WTC11 (cell line): Measurements from ENCODE around the gene PSMC3.

Experiments used
- CREB1 ChIP-seq: sonication (generic); formaldehyde crosslinking; IDR thresholded peaks from 2 replicates; pipeline ENCODE4 v1.8.0; 2023; ENCODE audit warnings: mild to moderate bottlenecking, missing genetic modification reagents
- NR2C2 ChIP-seq: sonication (generic); formaldehyde crosslinking; IDR thresholded peaks from 2 replicates; pipeline ENCODE4 v1.8.0; 2022; ENCODE audit warnings: mild to moderate bottlenecking, missing genetic modification reagents
- SP1 ChIP-seq: sonication (generic); formaldehyde crosslinking; conservative IDR thresholded peaks from 2 replicates; pipeline ENCODE4 v1.8.1; 2022; ENCODE audit warnings: missing genetic modification reagents
- TF ChIP-seq, protein P1 (sequence below): fragments of 200-600 bp; IDR thresholded peaks from 2 replicates; pipeline ENCODE4 v1.8.0; 2022; ENCODE audit warnings: antibody characterized with exemption
- TF ChIP-seq, protein P2 (sequence below): sonication (generic); formaldehyde crosslinking; IDR thresholded peaks from 2 replicates; pipeline ENCODE4 v1.8.0; 2022; ENCODE audit warnings: missing genetic modification reagents
- TF ChIP-seq, protein P3 (sequence below): sonication (generic); formaldehyde crosslinking; IDR thresholded peaks from 2 replicates; pipeline ENCODE4 v1.8.0; 2022; ENCODE audit warnings: mild to moderate bottlenecking, missing genetic modification reagents
- TF ChIP-seq, protein P4 (sequence below): sonication (generic); formaldehyde crosslinking; IDR thresholded peaks from 2 replicates; pipeline ENCODE4 v1.8.1; 2022; ENCODE audit warnings: missing genetic modification reagents, borderline replicate concordance
- TF ChIP-seq, protein P5 (sequence below): sonication (generic); formaldehyde crosslinking; IDR thresholded peaks from 2 replicates; pipeline ENCODE4 v1.8.0; 2022; ENCODE audit warnings: mild to moderate bottlenecking, missing genetic modification reagents
- TF ChIP-seq, protein P6 (sequence below): fragments of 250-450 bp; sonication (Bioruptor Pico); IDR thresholded peaks from 2 replicates; pipeline ENCODE4 v1.9.0; 2021; ENCODE audit warnings: mild to moderate bottlenecking

DNA sequence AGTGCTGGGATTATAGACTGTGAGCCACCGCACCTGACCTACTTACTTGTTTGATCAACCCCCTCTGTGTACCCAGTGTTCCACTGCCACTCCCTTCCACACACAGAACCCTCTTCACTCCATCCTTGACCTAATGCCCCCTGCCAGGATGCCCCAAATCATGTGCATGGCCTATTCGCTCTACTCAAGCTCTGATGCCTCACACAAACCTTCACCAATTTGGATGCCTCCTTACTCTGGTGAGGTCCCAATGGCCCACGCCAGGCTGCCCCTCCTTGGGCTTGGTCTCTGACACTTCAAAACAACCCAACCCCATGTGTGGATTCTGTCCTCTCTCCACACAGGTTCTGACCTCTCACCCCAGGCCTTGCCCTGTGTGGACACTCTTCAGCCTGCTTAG, 9.4 kb upstream of the PSMC3 start:
- TF ChIP-seq, protein P1, sequence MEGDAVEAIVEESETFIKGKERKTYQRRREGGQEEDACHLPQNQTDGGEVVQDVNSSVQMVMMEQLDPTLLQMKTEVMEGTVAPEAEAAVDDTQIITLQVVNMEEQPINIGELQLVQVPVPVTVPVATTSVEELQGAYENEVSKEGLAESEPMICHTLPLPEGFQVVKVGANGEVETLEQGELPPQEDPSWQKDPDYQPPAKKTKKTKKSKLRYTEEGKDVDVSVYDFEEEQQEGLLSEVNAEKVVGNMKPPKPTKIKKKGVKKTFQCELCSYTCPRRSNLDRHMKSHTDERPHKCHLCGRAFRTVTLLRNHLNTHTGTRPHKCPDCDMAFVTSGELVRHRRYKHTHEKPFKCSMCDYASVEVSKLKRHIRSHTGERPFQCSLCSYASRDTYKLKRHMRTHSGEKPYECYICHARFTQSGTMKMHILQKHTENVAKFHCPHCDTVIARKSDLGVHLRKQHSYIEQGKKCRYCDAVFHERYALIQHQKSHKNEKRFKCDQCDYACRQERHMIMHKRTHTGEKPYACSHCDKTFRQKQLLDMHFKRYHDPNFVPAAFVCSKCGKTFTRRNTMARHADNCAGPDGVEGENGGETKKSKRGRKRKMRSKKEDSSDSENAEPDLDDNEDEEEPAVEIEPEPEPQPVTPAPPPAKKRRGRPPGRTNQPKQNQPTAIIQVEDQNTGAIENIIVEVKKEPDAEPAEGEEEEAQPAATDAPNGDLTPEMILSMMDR: no peak
- TF ChIP-seq, protein P2, sequence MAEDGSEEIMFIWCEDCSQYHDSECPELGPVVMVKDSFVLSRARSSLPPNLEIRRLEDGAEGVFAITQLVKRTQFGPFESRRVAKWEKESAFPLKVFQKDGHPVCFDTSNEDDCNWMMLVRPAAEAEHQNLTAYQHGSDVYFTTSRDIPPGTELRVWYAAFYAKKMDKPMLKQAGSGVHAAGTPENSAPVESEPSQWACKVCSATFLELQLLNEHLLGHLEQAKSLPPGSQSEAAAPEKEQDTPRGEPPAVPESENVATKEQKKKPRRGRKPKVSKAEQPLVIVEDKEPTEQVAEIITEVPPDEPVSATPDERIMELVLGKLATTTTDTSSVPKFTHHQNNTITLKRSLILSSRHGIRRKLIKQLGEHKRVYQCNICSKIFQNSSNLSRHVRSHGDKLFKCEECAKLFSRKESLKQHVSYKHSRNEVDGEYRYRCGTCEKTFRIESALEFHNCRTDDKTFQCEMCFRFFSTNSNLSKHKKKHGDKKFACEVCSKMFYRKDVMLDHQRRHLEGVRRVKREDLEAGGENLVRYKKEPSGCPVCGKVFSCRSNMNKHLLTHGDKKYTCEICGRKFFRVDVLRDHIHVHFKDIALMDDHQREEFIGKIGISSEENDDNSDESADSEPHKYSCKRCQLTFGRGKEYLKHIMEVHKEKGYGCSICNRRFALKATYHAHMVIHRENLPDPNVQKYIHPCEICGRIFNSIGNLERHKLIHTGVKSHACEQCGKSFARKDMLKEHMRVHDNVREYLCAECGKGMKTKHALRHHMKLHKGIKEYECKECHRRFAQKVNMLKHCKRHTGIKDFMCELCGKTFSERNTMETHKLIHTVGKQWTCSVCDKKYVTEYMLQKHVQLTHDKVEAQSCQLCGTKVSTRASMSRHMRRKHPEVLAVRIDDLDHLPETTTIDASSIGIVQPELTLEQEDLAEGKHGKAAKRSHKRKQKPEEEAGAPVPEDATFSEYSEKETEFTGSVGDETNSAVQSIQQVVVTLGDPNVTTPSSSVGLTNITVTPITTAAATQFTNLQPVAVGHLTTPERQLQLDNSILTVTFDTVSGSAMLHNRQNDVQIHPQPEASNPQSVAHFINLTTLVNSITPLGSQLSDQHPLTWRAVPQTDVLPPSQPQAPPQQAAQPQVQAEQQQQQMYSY (CRISPR knock-in tag): no peak
- TF ChIP-seq NR2C2 (CRISPR knock-in tag): no peak
- TF ChIP-seq, protein P3, sequence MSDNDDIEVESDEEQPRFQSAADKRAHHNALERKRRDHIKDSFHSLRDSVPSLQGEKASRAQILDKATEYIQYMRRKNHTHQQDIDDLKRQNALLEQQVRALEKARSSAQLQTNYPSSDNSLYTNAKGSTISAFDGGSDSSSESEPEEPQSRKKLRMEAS (CRISPR knock-in tag): no peak
- no peak for TF ChIP-seq SP1 (CRISPR knock-in tag)
- TF ChIP-seq CREB1 (CRISPR knock-in tag): no peak
- TF ChIP-seq, protein P4, sequence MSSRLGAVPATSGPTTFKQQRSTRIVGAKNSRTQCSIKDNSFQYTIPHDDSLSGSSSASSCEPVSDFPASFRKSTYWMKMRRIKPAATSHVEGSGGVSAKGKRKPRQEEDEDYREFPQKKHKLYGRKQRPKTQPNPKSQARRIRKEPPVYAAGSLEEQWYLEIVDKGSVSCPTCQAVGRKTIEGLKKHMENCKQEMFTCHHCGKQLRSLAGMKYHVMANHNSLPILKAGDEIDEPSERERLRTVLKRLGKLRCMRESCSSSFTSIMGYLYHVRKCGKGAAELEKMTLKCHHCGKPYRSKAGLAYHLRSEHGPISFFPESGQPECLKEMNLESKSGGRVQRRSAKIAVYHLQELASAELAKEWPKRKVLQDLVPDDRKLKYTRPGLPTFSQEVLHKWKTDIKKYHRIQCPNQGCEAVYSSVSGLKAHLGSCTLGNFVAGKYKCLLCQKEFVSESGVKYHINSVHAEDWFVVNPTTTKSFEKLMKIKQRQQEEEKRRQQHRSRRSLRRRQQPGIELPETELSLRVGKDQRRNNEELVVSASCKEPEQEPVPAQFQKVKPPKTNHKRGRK (CRISPR knock-in tag): no peak
- TF ChIP-seq, protein P5, sequence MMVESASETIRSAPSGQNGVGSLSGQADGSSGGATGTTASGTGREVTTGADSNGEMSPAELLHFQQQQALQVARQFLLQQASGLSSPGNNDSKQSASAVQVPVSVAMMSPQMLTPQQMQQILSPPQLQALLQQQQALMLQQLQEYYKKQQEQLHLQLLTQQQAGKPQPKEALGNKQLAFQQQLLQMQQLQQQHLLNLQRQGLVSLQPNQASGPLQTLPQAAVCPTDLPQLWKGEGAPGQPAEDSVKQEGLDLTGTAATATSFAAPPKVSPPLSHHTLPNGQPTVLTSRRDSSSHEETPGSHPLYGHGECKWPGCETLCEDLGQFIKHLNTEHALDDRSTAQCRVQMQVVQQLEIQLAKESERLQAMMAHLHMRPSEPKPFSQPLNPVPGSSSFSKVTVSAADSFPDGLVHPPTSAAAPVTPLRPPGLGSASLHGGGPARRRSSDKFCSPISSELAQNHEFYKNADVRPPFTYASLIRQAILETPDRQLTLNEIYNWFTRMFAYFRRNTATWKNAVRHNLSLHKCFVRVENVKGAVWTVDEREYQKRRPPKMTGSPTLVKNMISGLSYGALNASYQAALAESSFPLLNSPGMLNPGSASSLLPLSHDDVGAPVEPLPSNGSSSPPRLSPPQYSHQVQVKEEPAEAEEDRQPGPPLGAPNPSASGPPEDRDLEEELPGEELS (CRISPR knock-in tag): no peak
- TF ChIP-seq, protein P6, sequence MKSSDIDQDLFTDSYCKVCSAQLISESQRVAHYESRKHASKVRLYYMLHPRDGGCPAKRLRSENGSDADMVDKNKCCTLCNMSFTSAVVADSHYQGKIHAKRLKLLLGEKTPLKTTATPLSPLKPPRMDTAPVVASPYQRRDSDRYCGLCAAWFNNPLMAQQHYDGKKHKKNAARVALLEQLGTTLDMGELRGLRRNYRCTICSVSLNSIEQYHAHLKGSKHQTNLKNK: no peak
